ENCODE results near the gene KRTAP10-11. TPM values are rescaled to one million over a fixed set of nuclear protein-coding genes. Genes with fewer than 3 reads are reported as not detected.
"Not testable (repeated sequence)": the region's sequence is repeated elsewhere in the genome, so short reads cannot be mapped to it uniquely, and the experiment has no call there.

KRTAP10-11 gene
- not detected for total RNA-seq
- not detected for polyA plus RNA-seq
- long read RNA-seq, donor 1 = 0 reads
- long read RNA-seq, donor 2 = 0 reads

DNA sequence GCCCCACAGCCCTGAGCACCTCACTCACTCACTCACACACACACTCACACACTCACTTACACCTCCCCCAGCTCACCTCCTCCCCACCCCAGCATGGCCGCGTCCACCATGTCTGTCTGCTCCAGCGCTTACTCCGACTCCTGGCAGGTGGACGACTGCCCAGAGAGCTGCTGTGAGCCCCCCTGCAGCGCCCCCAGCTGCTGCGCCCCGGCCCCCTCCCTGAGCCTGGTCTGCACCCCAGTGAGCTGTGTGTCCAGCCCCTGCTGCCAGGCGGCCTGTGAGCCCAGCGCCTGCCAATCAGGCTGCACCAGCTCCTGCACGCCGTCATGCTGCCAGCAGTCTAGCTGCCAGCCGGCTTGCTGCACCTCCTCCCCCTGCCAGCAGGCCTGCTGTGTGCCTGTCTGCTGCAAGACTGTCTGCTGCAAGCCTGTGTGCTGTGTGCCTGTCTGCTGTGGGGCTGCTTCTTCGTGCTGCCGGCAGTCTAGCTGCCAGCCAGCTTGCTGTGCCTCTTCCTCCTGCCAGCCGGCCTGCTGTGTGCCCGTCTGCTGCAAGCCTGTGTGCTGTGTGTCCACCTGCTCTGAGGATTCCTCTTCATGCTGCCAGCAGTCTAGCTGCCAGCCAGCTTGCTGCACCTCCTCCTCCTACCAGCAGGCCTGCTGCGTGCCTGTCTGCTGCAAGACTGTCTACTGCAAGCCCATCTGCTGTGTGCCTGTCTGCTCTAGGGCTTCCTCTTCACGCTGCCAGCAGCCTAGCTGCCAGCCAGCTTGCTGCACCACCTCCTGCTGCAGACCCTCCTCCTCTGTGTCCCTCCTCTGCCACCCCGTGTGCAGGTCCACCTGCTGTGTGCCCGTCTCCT, at the start of gene KRTAP10-11:
Gene KRTAP10-11, plus strand, starts transcription at position 49 of the 856 bp plus-strand sequence. Its CDS starts 45 bp downstream, at position 94.
- peaks cover 0 to 43% (median 6%) of the 10 kb centered on the region in 3 donors for H3K27me3 ChIP-seq (ENCODE audit: insufficient read depth in 3 of 3, low read length in 2 of 3)
- H3K4me3 ChIP-seq; DNase-seq; H3K36me3 ChIP-seq (ENCODE audit: insufficient read depth in 1 of 2, low read depth in 1 of 2); H3K4me1 ChIP-seq; H3K9me3 ChIP-seq; intact Hi-C loops (cut with DNase I); H3K27ac ChIP-seq; ATAC-seq: not testable (repeated sequence)
- 35 to 44% (median 38%) methylated on average over 21 of the region's 21 CpGs for WGBS, 3 donors

DNA sequence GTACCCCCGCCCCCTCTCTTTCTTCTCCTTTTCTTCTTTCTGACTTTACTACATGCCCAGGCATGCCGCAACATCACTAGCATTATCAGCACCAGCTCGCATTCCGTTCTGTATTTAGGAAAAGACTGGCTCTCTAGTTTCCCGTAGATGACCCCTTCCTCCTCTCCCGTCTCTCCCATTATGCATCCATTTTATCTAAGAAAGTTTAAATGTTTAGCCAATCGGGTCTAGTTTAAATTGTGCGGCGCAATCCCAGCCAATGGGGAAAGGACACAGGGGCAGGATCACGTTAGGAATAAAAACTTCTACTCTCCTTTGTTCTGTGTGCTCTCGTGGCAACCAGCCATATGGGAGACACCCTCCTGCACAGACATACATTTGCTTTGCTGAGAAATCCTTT, 48.2 kb upstream of the KRTAP10-11 start:
- H3K4me3 ChIP-seq = no peak overlapping the region
- H3K27me3 ChIP-seq (ENCODE audit: insufficient read depth in 3 of 3, low read length in 2 of 3) = peaks cover 0 to 74% (median 7%) of the 10 kb centered on the region in 3 donors
- DNase-seq = no peak
- no peak overlapping the region for H3K27ac ChIP-seq
- no peaks in the 10 kb centered on the region for H3K9me3 ChIP-seq
- no peaks in the 10 kb centered on the region for H3K36me3 ChIP-seq (ENCODE audit: insufficient read depth in 1 of 2, low read depth in 1 of 2)
- H3K4me1 ChIP-seq = no peaks in the 10 kb centered on the region
- intact Hi-C loops (cut with DNase I) = no loop called here
- no peak for ATAC-seq
- 72 to 78% (median 76%) methylated on average over 11 of the region's 11 CpGs for WGBS, 3 donors
- TF ChIP-seq, protein P1, sequence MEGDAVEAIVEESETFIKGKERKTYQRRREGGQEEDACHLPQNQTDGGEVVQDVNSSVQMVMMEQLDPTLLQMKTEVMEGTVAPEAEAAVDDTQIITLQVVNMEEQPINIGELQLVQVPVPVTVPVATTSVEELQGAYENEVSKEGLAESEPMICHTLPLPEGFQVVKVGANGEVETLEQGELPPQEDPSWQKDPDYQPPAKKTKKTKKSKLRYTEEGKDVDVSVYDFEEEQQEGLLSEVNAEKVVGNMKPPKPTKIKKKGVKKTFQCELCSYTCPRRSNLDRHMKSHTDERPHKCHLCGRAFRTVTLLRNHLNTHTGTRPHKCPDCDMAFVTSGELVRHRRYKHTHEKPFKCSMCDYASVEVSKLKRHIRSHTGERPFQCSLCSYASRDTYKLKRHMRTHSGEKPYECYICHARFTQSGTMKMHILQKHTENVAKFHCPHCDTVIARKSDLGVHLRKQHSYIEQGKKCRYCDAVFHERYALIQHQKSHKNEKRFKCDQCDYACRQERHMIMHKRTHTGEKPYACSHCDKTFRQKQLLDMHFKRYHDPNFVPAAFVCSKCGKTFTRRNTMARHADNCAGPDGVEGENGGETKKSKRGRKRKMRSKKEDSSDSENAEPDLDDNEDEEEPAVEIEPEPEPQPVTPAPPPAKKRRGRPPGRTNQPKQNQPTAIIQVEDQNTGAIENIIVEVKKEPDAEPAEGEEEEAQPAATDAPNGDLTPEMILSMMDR (IDR thresholded peaks at IDR 0.05) = no peak

GRCh38 chr21:44599264-44600029, 46.8 kb upstream of the KRTAP10-11 start:
- intact Hi-C loops (cut with DNase I) = no loop called here
- H3K9me3 ChIP-seq = no peaks in the 10 kb centered on the region
- TF ChIP-seq, protein P1 (IDR thresholded peaks at IDR 0.05) = no peak
- peaks cover 0 to 81% (median 10%) of the 10 kb centered on the region in 3 donors for H3K27me3 ChIP-seq (ENCODE audit: insufficient read depth in 3 of 3, low read length in 2 of 3)
- no peak overlapping the region for H3K27ac ChIP-seq
- no peaks in the 10 kb centered on the region for H3K36me3 ChIP-seq (ENCODE audit: insufficient read depth in 1 of 2, low read depth in 1 of 2)
- DNase-seq = no peak
- 81 to 87% (median 85%) methylated on average over 8 of the region's 8 CpGs for WGBS, 3 donors
- ATAC-seq = no peak
- no peaks in the 10 kb centered on the region for H3K4me1 ChIP-seq
- no peak overlapping the region for H3K4me3 ChIP-seq

DNA sequence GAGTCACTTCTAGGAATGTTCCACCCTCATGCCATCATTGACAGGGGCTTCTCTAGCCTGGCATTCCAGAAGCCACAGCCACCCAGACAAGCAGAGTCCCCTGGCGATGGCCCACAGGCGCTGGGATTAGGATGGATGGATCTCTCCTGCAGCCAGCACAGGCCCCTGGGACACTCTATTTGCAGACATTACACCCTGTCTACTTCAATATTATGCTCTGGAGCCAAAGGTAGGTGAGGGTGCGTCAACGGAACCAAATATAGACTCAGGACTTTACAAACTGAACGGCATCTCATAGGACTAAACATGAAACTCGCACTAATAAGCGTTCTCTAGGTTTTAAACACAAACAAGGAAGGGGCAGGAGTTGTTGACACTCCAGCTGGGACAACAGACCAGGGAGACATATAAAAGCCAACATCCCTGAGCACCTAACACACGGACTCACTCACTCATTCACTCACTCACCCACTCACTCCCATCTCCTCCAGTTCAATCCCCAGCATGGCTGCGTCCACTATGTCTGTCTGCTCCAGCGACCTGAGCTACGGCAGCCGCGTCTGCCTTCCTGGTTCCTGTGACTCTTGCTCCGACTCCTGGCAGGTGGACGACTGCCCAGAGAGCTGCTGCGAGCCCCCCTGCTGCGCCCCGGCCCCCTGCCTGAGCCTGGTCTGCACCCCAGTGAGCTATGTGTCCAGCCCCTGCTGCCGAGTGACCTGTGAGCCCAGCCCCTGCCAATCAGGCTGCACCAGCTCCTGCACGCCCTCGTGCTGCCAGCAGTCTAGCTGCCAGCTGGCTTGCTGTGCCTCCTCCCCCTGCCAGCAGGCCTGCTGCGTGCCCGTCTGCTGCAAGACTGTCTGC, 45.9 kb upstream of the KRTAP10-11 start, which contains the start of gene KRTAP10-7:
Gene KRTAP10-7, plus strand, starts transcription at position 480 of the 861 bp plus-strand sequence. Its CDS starts 25 bp downstream, at position 505.
- H3K4me1 ChIP-seq; DNase-seq; H3K36me3 ChIP-seq (ENCODE audit: insufficient read depth in 1 of 2, low read depth in 1 of 2); H3K4me3 ChIP-seq; intact Hi-C loops (cut with DNase I); ATAC-seq; H3K27ac ChIP-seq; H3K9me3 ChIP-seq: not testable (repeated sequence)
- H3K27me3 ChIP-seq (ENCODE audit: insufficient read depth in 3 of 3, low read length in 2 of 3) = peaks cover 0 to 81% (median 10%) of the 10 kb centered on the region in 3 donors
- 53 to 60% (median 57%) methylated on average over 13 to 23 of the region's 23 CpGs for WGBS, 3 donors

DNA sequence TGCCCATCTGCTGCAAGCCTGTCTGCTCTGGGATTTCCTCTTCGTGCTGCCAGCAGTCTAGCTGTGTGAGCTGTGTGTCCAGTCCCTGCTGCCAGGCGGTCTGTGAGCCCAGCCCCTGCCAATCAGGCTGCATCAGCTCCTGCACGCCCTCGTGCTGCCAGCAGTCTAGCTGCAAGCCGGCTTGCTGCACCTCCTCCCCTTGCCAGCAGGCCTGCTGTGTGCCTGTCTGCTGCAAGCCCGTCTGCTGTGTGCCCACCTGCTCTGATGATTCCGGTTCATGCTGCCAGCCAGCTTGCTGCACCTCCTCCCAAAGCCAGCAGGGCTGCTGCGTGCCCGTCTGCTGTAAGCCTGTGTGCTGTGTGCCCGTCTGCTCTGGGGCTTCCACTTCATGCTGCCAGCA, 45.1 kb upstream of the KRTAP10-11 start:
- H3K27me3 ChIP-seq (ENCODE audit: insufficient read depth in 3 of 3, low read length in 2 of 3) = peaks cover 0 to 78% (median 10%) of the 10 kb centered on the region in 3 donors
- intact Hi-C loops (cut with DNase I) = not testable (repeated sequence)

More for the DNA sequence above, 45.1 kb upstream of the KRTAP10-11 start:
- DNase-seq; H3K27ac ChIP-seq; H3K4me1 ChIP-seq; H3K9me3 ChIP-seq; ATAC-seq; H3K36me3 ChIP-seq (ENCODE audit: insufficient read depth in 1 of 2, low read depth in 1 of 2); H3K4me3 ChIP-seq: not testable (repeated sequence)
- 27 to 33% (median 29%) methylated on average over 9 to 10 of the region's 10 CpGs for WGBS, 3 donors
